NK-92 treated with Interleukin-12 subunit alpha and Interleukin-12 subunit beta, amount 100 ng/mL, for 24 hours (cell line): ENCODE results near the gene UST.

Source experiments
- DNase-seq: peaks from one replicate; lab custom pipeline; 2025; lab: John Stamatoyannopoulos, UW

UST gene

GRCh38 chr6:148803979-148804378 lies 57.1 kb downstream of the UST start:
- DNase-seq = no peak

- no peak for DNase-seq
Observed at GRCh38 chr6:148805777-148806176, 58.9 kb downstream of the UST start.

- DNase-seq = no peak
Observed at GRCh38 chr6:148807784-148808183, 61.0 kb downstream of the UST start.

GRCh38 chr6:148808786-148809304 lies 62.0 kb downstream of the UST start:
- DNase-seq = no peak

DNA sequence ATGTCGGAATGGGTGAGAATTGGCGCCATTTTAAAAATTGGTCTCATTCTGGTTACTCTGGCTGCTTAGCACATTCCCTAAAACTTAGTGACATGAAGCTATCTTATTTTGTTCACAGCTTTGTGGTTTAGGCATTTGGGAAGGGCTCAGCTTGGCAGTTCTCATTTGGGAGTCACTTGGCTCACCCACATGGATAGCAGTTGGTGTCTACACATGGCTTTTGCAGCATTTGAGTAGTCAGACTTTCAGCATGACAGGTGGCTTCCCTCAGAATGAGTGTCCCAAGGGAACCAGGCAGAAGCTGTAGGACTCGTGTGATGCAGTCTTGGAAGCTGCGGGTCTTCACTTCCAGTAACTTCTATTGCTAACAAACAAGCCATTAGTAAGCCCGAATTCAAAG lies 64.6 kb downstream of the UST start:
- DNase-seq = no peak

DNA sequence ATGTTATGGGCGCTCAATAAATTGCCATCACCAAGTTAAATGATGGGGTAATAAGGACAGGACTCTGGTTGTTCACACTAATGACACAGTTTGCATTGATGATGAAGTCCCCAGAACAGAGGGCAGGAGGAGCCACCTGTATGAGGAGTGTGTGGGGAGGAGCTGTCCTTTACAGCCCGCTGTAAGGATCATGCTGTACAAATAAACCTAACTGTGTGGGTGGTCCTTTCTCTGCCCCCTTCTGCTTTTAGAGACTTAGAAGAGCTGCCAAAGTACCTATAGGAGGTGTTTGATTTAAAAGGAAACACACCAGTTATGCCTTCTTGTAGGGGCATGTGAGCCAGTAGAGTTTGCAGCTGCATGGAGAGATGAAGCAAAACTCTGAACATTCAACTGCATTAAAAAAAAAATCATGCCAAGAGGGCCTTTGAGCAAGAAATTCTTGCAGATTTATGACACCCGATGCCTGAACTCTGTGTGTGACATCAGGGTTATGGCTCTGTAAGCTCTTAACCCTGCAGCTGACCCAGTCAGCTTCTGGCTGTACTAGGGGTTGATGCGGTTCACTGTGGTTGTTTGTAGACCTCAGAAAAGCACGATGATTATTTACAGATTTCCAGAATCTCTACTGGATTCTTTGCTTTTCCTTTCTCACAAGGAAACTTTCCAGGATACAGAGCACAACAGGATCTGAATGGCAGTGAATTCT lies 67.4 kb downstream of the UST start:
- no peak for DNase-seq

GRCh38 chr6:148814869-148815268 lies 68.0 kb downstream of the UST start:
- DNase-seq = no peak

DNA sequence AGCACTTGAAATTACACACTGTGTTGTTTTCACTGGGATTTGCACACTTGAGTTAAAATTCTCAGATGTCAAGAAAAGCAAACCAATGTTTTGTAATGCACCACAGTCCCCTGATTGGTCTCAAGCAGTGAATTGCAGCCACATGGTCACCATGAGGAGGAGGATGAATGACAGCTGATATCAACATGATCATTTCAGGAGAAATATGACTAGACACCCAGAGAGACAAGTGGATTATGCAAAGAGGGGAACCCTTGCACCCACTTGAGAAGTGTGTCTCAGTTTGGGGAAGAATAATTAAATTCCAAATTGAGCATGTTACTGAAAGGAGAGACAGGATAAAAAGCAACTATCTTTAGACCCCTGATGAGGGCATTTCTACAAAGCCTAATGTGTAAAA lies 69.3 kb downstream of the UST start:
- DNase-seq = no peak

- no peak for DNase-seq
Observed at GRCh38 chr6:148817689-148818088, 70.9 kb downstream of the UST start.

DNA sequence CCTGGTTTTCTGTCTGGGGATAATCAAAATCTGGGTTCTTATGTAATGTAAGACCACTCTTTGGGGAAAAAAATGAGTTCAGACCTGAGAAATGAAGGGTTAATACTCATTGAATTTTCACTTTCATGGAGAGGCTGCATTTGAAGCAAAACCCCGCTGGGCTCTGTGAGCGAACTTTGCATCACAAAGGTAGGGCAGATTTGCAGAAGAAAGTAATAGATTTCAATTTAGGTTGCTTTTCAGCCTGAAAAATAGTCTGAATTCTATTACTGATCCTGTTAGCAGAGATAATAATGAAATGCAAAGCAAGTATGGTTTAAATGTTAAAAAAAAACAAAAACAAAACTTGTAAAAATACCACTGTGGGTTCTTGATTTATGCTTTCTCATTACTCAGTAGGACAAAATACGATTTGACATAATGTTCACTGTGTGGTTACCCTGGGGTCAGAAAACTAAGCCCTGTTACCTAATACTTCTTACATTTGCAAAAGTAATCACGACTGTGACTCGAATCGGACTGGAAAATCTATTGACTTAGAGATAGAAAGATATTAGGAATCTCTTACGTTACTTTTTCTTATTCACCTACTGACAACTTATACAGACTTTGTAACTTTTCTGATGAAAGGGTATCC lies 72.2 kb downstream of the UST start:
- DNase-seq = no peak

DNA sequence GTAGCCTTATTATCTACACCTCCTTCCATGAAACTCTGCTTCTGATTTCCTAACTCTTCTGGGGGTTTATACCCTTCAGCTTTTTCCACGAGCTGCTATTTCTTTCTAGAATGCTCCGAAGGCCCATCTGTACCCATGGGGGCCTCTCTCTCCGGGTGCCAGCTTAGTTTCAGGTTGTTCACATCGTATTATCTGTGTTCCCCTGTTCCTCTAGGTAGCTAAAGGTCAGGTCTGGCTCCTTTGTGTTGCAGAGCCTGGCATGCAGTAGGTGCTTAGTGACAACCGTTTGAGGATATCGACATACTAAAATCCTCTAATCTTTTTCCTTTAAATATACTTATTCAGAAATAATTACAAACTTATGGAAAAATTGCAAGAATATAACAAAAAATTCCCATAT lies 73.0 kb downstream of the UST start:
- DNase-seq = no peak

GRCh38 chr6:148822819-148823218 lies 76.0 kb downstream of the UST start:
- DNase-seq = no peak

DNA sequence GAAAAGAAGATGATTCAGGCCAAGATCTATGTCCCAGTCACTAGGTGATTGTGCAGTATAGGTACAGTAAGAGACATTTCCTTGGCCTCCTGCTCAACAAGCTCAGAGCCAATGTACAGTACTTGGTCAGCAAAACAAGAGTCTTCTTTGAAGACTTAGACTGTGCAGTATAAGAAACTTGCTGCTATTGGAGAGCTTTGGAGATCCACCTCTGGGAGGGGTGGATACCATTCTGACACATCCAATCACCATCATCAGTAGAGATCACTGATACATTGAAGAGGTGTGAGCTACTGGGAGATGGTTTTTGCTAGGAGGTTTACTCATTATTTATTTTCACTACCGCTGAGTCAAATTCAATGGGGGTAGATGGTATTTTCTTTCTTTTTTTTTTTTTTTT lies 77.5 kb downstream of the UST start:
- DNase-seq = no peak

GRCh38 chr6:148824960-148825359 lies 78.1 kb downstream of the UST start:
- no peak for DNase-seq

DNA sequence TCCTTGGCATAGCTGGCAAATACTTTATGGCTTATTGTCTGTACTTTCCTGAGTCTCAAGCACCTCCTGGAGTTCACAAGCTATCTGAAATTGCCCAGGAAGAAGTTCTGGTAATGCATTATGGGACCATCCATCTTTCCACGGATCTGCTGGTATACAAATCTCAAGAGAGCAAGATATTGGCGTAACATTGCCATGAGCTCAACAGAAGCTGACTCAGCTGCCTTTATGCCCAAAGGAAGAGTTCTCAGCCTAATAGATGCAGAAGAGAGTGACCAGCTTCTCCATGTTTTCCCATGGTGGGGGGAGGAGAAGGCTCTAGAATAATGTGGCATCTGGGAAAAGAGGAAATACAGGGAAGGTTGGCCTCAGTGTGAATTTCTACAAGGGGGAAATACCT lies 78.7 kb downstream of the UST start:
- no peak for DNase-seq

- no peak for DNase-seq
Observed at GRCh38 chr6:148827416-148828045, 80.7 kb downstream of the UST start.

- no peak for DNase-seq
Observed at GRCh38 chr6:148828047-148828446, 81.2 kb downstream of the UST start.

DNA sequence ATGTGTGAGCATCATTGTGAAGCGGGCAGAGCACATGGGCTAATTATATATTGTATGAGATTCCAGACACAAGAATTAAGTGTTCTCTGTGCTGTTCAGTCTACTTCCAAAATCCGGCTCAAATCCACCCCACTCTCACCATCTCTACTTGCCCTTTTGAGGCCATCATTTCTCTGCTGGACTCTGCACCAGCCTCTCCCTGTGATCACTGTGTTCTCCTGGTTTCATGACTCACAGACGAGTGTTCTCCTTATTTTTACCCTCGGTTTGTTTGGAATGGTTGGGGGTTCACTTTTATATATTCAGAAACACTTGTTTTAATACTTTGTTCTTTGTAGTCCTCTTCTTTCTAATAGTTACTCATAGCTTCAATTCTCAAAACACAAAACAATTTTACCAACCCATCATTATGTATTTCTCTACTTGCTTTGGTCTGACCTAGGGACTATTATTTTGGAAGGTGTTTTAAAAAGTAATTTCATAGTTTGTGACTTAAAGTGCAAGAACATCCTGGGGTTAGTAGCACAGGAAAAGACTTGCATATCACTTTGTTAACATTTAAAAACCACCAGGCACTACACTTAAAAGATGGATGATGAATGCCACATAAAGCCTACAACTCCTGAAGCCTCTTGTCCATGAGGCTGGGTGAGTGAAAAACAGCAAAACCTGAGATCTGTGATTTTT lies 82.7 kb downstream of the UST start:
- DNase-seq = no peak

- no peak for DNase-seq
Observed at GRCh38 chr6:148830614-148831013, 83.8 kb downstream of the UST start.

DNA sequence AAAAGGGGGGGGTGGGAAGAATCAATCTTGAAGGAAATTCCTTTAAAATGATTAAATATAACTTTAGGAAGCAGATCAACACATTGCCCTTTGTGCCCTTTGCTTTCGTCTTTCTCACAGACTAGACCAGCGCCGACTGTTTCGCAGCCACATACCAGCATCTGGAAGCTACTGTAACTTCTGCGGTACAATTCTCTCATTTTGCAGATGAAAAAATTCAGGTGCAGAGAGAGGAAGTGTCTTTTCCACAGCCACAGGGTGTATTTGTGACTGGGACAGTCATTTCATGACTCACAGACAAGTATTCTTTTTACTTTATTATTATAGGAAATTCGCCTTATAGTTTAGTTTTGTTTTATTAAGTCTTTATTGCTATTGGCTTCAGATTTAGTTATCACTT lies 84.2 kb downstream of the UST start:
- DNase-seq = no peak

DNA sequence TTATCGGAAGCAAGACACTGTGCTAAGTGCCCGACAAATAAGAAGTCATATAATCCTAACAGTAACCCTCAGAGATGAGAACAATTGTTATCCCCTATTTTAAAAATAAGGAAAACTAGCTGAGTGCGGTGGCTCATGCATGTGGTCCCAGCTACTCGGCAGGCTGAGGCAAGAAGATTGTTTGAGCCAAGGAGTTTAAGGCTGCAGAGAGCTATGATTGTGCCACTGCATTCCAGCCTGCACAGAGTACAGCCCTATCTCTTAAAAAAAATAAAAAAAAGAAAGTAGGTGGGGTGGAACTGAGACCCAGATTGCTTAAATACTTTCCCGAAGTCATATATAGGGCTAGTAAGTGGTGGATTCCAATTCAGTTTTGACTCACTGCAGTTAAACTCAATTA lies 84.7 kb downstream of the UST start:
- no peak for DNase-seq

GRCh38 chr6:148835920-148836441 lies 89.2 kb downstream of the UST start:
- no peak for DNase-seq

DNA sequence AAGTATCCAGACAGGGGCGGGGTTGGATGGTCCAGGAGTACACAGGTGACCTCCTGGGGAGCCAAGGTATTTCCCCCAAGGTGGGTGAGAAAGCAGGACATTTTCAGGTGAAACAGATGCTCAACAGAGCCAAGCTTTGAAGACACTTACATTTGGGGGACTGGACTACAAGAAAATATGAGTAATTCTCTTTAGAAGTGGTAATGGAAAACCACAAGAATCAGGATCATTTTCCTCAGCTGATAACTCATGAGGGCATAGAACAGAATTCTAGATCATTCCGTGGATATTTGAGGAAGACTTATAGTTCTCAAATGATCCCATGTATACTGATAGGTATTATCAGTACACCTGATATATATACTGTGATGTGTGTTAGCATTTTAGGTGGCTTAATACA lies 89.9 kb downstream of the UST start:
- no peak for DNase-seq
